Gastrocnemius medialis (tissue), 4 donors: Measurements from ENCODE around the gene HSD3B7.

Experiments
- CTCF ChIP-seq, 5 experiments: fragments of 450-650 bp in 3 of 5; fragments of 200-600 bp in 2 of 5; sonication (generic) in 2 of 5; IDR thresholded peaks in 4 of 5; conservative IDR thresholded peaks in 1 of 5; 1 replicate in 4 of 5; 2 replicates in 1 of 5; pipeline ENCODE4 v1.5.1; 2016 to 2019; ENCODE audit warnings: antibody characterized with exemption in 5 of 5, mild to moderate bottlenecking in 3 of 5, moderate library complexity in 3 of 5
- POLR2A ChIP-seq, 2 donors: fragments of 450-650 bp; IDR thresholded peaks; one replicate each; pipeline ENCODE4 v1.6.1; 2017; ENCODE audit warnings: antibody characterized with exemption in 2 of 2, mild to moderate bottlenecking in 2 of 2, moderate library complexity in 2 of 2

- TF ChIP-seq CTCF (IDR thresholded peaks at IDR 0.05 in 4 of 5, conservative IDR thresholded peaks at IDR 0.05 in 1 of 5) (no peak), POLR2A (IDR thresholded peaks at IDR 0.05) (no peak)
Measured at GRCh38 chr16:31006589-31006988, 21.6 kb downstream of the HSD3B7 start.
